Osteocyte (in vitro differentiated cells): ENCODE results near the gene PRMT3. TPM values are rescaled to one million over a fixed set of nuclear protein-coding genes. Genes with fewer than 3 reads are reported as not detected.
"Not testable (repeated sequence)": the region's sequence is repeated elsewhere in the genome, so short reads cannot be mapped to it uniquely, and the experiment has no call there.

Experiments
- DNase-seq: peaks from one replicate; pipeline ENCODE4 v3.0.0; 2021; ENCODE audit warnings: mixed read lengths; ENCODE audit not compliant: unreplicated experiment; ENCODE audit errors: extremely low spot score
- H3K27ac Mint-ChIP-seq: one replicate; pipeline ENCODE4 v1.8.0; 2021; ENCODE audit warnings: mild to moderate bottlenecking, mixed read lengths; ENCODE audit not compliant: unreplicated experiment
- H3K27me3 Mint-ChIP-seq: one replicate; pipeline ENCODE4 v1.8.0; 2021; ENCODE audit warnings: mixed read lengths; ENCODE audit not compliant: unreplicated experiment
- H3K36me3 Mint-ChIP-seq: one replicate; pipeline ENCODE4 v1.8.0; 2021; ENCODE audit warnings: mixed read lengths; ENCODE audit not compliant: unreplicated experiment
- H3K4me1 Mint-ChIP-seq: one replicate; pipeline ENCODE4 v1.8.0; 2021; ENCODE audit warnings: mixed read lengths; ENCODE audit not compliant: unreplicated experiment
- H3K4me3 Mint-ChIP-seq: one replicate; pipeline ENCODE4 v1.8.0; 2021; ENCODE audit warnings: mild to moderate bottlenecking, moderate library complexity, mixed read lengths; ENCODE audit not compliant: unreplicated experiment
- H3K9me3 Mint-ChIP-seq: one replicate; pipeline ENCODE4 v1.8.0; 2021; ENCODE audit warnings: mixed read lengths; ENCODE audit not compliant: unreplicated experiment
- CTCF ChIP-seq: fragments of 200-600 bp; sonication (generic); IDR thresholded peaks from 2 replicates; pipeline ENCODE4 v1.5.0; 2021; ENCODE audit warnings: antibody characterized with exemption, mild to moderate bottlenecking, moderate library complexity
- total RNA-seq: library from RNA; stranded (reverse); gene quantifications from 2 replicates; pipeline ENCODE4 v1.2.1, GENCODE V29; 2021

The PRMT3 gene
- total RNA-seq, 1 donor from 2014 or later: 17.7 TPM

- no peak for TF ChIP-seq CTCF
- no peaks in the 10 kb centered on the region for H3K27me3 Mint-ChIP-seq
- H3K27ac Mint-ChIP-seq: no peak overlapping the region
- DNase-seq: no peak
- H3K9me3 Mint-ChIP-seq: no peaks in the 10 kb centered on the region
- no peak overlapping the region for H3K4me3 Mint-ChIP-seq
- peaks cover 18% of the 10 kb centered on the region for H3K36me3 Mint-ChIP-seq
- no peaks in the 10 kb centered on the region for H3K4me1 Mint-ChIP-seq
These were observed 71.6 kb downstream of the PRMT3 start for GRCh38 chr11:20458905-20459632.

GRCh38 chr11:20459865-20460264 lies 72.3 kb downstream of the PRMT3 start:
- no peak for TF ChIP-seq CTCF
- Mint-ChIP-seq H3K27ac (no peak overlapping the region), H3K36me3 (peaks cover 23% of the 10 kb centered on the region), H3K4me3 (no peak overlapping the region), H3K9me3 (no peaks in the 10 kb centered on the region), H3K27me3 (no peaks in the 10 kb centered on the region), H3K4me1 (no peaks in the 10 kb centered on the region)
- no peak for DNase-seq

DNA sequence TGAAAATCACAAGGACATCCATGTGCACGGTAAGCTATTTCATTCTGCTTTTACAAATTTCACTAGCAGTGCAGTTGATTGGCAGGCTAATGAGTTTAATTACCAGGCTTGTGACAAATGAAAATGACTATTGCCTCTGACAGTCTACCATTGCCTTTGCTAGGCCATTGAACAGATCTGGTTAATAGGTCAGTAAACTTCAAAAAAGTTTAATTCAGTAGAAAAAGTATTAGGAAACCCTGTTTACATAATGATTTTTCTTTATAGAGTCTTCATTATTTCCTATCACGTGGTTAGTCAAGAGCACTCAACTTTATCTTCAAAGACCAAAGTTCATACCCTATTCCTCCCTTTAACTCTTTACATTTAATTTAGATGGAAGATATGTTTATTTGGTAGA lies 77.0 kb downstream of the PRMT3 start:
- Mint-ChIP-seq H3K36me3 (peaks cover 15% of the 10 kb centered on the region), H3K4me3 (no peak overlapping the region), H3K27ac (no peak overlapping the region), H3K27me3 (no peaks in the 10 kb centered on the region), H3K4me1 (peaks cover 2% of the 10 kb centered on the region), H3K9me3 (no peaks in the 10 kb centered on the region)
- DNase-seq: no peak
- no peak for TF ChIP-seq CTCF

DNA sequence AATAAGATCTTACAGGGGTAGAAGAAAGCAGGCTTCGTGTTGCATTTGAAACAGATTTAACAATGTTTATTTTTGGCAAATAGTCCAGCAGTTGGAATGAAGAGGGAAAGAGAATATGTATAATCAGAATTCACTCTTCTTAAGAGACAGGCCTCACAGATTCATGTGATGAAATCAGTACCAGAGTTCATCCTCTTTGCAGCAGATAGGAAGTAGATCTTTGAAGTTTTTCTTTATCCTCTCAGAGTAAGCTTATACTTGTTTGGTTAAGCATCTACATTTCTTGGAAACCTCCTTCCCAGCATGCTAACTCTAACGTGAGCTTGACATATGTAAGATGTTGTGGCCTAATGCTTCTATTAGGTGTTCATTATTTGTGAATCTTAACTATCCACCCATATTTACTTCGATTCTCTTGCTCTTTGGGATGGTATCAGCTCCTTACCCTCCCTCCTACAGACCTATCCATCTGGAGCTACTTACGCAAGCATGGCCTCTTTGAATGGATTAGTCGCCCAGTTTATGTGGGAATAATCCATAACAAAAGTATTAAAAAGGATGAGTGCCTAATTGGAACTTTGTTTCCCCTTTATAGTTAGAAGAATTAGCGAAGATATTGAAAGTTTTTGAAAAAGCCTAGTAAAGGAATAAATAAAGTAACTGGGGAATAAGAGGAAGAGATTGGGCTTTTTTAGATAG lies 80.1 kb downstream of the PRMT3 start:
- no peak for TF ChIP-seq CTCF
- peaks cover 2% of the 10 kb centered on the region for H3K4me1 Mint-ChIP-seq
- H3K36me3 Mint-ChIP-seq: peaks cover 23% of the 10 kb centered on the region
- no peak overlapping the region for H3K27ac Mint-ChIP-seq
- H3K27me3 Mint-ChIP-seq: no peaks in the 10 kb centered on the region
- no peak for DNase-seq
- no peak overlapping the region for H3K4me3 Mint-ChIP-seq
- H3K9me3 Mint-ChIP-seq: no peaks in the 10 kb centered on the region

- no peak for DNase-seq
- H3K27ac Mint-ChIP-seq: no peak overlapping the region
- H3K4me3 Mint-ChIP-seq: no peak overlapping the region
- H3K36me3 Mint-ChIP-seq: peaks cover 21% of the 10 kb centered on the region
- H3K9me3 Mint-ChIP-seq: no peaks in the 10 kb centered on the region
- H3K4me1 Mint-ChIP-seq: peaks cover 2% of the 10 kb centered on the region
- TF ChIP-seq CTCF: no peak
- no peaks in the 10 kb centered on the region for H3K27me3 Mint-ChIP-seq
These were observed 82.8 kb downstream of the PRMT3 start for GRCh38 chr11:20470348-20470747.

GRCh38 chr11:20471929-20472328 lies 84.4 kb downstream of the PRMT3 start:
- H3K9me3 Mint-ChIP-seq, H3K27me3 Mint-ChIP-seq, H3K27ac Mint-ChIP-seq, H3K4me1 Mint-ChIP-seq, DNase-seq, H3K4me3 Mint-ChIP-seq: not testable (repeated sequence)
- peaks cover 20% of the 10 kb centered on the region for H3K36me3 Mint-ChIP-seq
